Adipose tissue (tissue), 3 donors: Measurements from ENCODE around the gene ERCC6L2. TPM values are rescaled to one million over a fixed set of nuclear protein-coding genes. Genes with fewer than 3 reads are reported as not detected.

Source experiments
- H3K27ac ChIP-seq: one replicate; pipeline ENCODE4 v1.5.1; 2013; ENCODE audit warnings: low read depth, low read length
- WGBS, 3 donors: extraction: QIAGEN DNeasy Blood & Tissue Kit; methylation state at CpG; one replicate each; pipeline ENCODE4 v1.1.7; 2013; 5-methylcytosine and 5-hydroxymethylcytosine counted together
- polyA plus RNA-seq, 3 donors: library from polyadenylated mRNA; stranded (reverse); fragments of 200-250 nt; gene quantifications; one replicate each; pipeline ENCODE4 v1.2.3, GENCODE V29; 2013
- donor health status: healthy with polysubstance abuse.
- donor health status: Bipolar disorder and iron deficiency.
- donor health status: healthy.

The ERCC6L2 gene
- polyA plus RNA-seq, 3 donors, result 6.7 to 8.4 (median 8.0) TPM

DNA sequence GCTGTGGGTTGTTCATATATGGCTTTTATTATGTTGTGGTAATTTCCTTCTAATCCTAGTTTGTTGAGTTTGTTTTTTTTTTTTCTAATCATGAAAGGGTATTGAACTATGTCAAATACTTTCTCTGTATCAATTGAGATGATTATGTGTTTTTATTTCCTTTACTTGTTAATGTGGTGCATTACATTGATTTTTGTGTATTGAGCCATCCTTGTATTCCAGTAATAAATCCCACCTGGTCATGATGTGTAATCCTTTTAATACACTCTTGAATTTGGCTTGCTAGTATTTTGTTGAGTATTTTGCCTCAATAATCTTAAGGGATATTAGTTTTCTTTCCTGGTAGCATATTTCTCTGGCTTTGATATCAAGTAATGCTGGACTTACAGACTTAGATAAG is 13.1 kb upstream of the ERCC6L2 start:
- H3K27ac ChIP-seq, result no peak overlapping the region

DNA sequence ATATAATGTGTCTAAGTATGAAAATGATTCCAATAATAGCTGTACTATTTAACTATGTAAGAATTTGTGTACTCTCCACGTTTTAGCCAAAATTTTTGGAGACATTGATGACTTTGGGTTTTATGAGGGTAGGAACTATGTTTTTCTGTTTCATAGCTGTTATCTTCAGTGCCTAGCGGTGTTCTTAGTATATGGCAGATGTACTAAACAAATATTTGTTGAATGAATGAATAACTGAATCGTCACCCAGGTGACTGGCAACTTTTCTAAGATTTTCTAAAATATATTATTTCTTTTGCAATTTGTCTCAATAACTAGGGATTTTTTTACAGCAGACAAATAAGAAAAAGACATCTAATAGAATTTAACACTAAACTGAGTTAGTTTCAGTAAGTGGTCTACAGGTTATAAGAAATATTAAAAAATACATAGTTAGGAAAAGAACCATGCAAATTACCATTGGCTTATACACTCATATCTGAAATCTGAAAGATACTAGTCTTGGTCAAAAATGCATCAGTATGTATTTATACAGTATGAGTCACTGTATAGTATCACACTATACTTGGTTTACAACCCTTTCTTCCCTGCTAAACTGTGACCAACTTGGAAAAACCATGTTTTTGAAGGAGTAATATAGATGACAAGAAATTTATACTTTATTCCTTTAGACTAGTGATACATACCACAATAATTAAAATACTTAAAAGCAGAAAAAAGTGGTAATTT is 10.5 kb upstream of the ERCC6L2 start:
- no peak overlapping the region for H3K27ac ChIP-seq
- 91 to 97% (median 97%) methylated on average over 3 of the region's 3 CpGs for WGBS, 3 donors

DNA sequence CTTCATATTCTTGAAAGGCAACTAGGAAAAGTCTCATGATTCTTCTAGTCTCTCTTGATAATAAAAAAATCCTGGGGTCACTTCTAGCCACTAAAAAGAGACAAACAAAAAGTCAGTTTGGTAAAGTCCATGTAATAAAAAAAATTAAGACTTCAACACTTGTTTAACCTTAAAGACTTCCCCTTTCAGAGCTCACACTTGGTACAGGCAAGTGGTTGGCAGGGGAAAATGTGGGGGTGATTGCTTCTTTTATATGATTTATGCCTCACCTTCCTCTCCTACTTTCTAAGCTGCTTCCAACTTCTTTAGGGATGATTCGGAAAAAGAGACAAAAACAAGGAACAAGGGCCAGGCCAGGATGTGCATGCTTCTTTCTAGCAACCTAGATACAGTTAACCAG is 5.1 kb upstream of the ERCC6L2 start:
- WGBS, 3 donors, result 59 to 85% (median 80%) methylated on average over 1 of the region's 1 CpG

DNA sequence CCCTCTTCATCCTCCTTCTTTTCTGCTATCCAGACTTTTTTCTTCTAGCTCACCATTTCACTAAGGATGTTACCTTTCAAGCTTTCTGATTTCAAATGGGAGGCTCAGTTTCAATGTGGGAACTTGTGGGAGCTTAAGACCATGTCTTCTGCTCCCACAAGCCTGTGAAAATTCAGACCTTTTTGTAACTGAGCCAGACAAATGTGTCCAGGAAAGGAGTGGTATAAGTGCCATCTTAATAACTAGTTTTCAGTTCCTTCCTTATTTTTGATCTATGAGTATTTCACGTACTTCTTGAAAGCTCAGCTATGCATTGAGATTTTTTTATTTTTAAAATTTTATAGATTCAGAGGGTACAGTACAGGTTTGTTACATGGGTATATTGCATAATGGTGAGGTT is 4.6 kb upstream of the ERCC6L2 start:
- H3K27ac ChIP-seq, result no peak overlapping the region
- 62 to 94% (median 70%) methylated on average over 1 of the region's 1 CpG for WGBS, 3 donors

More for the DNA sequence above, 5.1 kb upstream of the ERCC6L2 start:
- no peak overlapping the region for H3K27ac ChIP-seq

DNA sequence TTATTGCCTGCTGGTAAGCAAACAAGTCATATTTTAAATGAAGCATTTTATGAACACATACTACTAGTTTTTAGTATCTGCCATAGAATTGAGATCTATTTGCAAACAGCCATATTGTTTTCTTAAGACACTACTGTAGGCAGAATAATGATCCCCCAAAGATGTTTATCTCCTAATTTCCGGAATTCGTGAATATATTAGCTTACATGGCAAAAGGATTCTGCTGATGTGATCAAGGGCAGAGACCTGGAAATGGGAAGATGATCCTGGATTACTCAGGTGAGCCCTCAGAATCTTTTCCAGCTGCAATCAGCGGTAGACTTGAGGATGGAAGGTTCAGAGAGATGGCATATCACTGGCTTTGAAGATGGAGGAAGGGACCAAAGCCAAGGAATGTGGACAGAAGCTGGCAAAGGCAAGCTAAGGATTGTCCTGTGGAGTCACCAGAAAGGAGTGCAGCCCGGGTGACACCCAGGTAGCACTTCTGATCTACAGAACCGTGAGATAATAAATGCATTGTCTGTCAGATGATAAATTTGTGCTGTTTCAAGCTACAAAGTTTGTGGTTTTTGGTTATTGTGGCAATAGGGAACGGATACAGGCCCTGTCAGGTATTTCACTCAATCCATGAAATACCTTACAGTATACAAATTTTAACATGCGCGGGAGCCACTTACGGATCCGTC is 1.0 kb upstream of the ERCC6L2 start:
- H3K27ac ChIP-seq, result no peak overlapping the region
- WGBS, 3 donors, result 21 to 29% (median 23%) methylated on average over 10 of the region's 10 CpGs

DNA sequence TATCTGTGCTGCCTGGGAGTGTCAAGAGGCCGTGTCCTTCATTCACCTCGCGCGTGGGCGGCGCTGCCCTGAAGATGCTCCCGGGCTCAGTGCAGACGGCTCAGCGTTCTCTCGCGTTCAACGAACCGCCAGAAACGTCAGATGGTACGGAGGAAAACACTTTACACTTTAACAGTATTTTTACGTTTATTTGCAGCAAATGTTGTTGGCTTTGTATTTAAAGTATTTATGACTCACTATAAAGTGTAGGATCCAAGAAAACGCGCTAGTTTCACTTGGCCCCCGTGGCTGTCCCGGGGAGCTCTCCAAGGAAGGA is 544 bp upstream of the ERCC6L2 start:
- peak overlapping the region; percentile 66 for H3K27ac ChIP-seq
- WGBS, 3 donors, result 0 to 1% (median 0%) methylated on average over 20 of the region's 20 CpGs

DNA sequence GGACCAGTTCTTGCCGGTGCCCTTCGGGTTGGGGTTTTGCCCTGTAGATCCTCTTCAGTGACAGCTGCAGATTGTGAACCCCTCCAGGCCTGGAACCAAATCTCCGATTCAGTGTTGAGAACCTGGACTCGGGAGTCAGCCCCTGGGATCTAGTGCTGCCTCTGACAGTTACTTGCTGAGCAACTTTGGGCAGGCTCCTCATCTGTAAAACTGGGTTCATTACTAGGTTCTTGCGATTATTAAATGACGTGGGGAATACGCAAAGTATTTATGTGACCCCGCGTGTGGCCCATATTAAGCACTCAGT is 600 bp downstream of the ERCC6L2 start:
- 0 to 1% (median 1%) methylated on average over 9 of the region's 9 CpGs for WGBS, 3 donors
- peak overlapping the region; percentile 95 for H3K27ac ChIP-seq

DNA sequence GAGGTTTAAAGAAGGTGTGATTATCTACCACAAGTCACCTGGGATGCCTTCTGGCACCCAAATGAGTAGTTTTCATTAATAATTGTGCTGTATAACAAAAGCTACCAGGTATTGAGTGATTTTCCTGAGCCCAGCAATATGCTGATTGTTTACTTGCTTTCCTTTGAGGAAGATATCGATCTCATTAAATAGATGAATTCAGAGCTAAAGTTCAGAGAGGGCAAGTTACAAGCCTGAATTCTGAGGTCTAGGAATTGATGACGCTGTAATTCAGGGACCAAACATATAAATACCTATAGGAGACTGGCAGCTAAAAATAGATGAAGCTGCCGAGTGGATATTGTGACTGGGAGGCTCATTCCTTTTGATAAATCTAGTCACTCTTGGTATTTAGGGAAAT is 1.1 kb downstream of the ERCC6L2 start:
- WGBS, 3 donors, result 19 to 37% (median 26%) methylated on average over 3 of the region's 3 CpGs
- no peak overlapping the region for H3K27ac ChIP-seq

DNA sequence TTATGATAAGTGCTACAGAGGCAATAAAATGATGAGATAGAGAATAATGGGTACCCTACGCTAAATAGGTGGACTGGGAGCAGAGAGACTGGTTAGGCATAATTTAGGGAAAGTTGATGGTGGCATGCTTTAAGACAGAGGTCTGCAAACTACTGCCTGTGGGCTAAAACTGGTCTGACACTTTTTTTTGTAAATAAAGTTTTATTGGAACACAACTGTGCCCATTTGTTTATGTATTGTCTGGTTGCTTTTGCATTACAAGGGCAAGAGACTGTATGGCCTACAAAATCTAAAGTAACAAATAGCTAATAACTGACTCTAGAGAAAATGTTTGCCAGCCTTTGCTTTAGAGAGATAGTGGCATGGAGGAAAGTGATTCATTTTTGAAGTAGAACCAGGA is 2.5 kb downstream of the ERCC6L2 start:
- 94 to 100% (median 96%) methylated on average over 1 of the region's 1 CpG for WGBS, 3 donors
- no peak overlapping the region for H3K27ac ChIP-seq

DNA sequence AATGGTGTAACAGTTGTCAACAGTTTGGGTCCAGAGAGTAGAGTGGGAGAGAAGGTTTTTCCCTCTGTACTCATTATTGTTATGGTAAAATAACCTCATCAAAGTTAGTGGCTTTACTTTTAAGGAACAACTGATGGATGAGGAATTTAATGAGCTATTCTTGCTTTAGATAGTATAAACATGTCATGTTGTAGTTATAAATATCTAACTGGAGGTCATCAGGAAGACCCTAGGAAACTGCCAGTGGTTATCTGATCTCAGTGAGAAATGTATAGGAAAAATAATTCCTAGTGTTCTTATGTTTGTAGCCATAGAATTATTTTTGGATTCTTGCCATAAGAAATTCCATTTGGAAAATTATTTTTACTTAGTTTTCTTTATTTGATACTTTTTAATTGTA is 4.1 kb downstream of the ERCC6L2 start:
- H3K27ac ChIP-seq, result no peak overlapping the region

DNA sequence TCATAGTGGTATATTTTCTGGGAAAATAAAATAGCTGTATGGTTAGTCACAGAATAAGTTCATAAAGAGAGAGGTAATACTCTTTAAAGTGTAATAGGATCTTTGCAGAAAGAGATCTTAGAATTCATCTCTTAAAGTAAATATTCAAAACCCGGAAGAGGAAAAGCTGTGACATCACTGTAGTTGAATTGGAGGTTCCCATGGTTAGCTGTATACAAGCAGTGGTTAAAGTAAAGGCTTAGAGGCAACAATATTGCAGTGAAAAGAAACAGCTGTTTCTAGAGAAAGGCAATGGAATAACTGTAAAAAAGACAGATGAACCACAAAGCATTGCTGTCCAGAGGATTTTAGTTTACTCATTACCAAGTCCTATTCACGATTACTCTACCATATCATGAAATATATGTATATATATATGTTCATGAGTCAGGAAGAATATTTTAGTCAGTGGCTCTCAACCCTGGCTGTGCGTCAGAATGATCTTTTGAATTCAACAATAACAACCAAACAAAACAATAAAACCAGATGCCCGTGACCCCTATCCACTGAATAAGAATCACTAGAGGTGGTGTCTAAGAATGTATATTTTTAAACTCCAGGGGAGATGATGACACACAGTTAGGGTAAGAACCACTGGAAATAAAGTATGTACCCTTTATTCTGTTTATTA is 4.7 kb downstream of the ERCC6L2 start:
- H3K27ac ChIP-seq, result no peak overlapping the region
- WGBS, 3 donors, result 70 to 75% (median 73%) methylated on average over 4 of the region's 4 CpGs

DNA sequence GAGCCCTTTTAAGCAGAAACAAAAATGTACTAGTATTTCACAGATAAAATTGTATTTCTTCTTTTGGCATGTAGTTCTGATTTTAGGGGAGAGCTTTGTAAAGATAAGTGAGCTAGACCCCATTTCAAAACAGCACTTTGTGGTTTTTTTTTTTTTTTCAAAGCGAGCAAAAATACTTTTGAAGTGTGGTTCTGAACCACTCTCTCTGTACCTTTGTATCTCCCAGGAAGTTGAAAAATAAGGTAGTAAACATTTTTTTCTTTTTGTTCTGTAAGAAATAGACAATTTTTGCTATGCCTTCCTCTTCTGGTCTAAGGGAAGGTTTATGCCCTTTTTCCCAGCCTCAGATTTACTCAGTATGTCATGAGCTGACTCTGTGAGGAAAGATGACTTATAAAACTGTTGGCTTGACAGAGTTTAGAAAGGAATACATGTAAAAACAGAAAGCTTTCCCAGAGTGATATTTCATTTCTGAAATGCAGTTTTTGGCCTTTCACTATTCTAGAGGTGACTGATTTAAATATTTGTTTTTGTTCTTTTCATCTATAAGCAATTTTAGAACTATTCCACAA is 12.5 kb downstream of the ERCC6L2 start:
- no peak overlapping the region for H3K27ac ChIP-seq
- 55 to 92% (median 74%) methylated on average over 1 of the region's 1 CpG for WGBS, 3 donors

DNA sequence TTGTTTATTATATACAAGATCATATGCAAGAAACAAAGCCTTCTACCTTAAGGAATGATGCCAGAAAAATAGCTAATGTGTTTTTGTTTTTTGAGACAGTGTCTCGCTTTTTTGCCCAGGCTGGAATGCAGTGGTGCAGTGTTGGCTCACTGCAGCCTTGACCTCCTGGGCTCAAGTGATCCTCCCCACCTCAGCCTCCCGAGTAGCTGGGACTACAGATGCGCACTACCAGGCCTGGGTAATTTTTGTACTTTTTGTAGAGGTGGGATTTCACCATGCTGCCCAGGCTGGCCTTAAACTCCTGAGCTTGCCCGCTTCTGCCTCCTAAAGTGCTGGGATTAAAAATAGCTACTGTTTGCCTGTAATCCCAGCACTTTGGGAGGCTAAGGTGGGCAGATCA is 15.1 kb downstream of the ERCC6L2 start:
- 95 to 96% (median 96%) methylated on average over 4 of the region's 4 CpGs for WGBS, 3 donors
- no peak overlapping the region for H3K27ac ChIP-seq

DNA sequence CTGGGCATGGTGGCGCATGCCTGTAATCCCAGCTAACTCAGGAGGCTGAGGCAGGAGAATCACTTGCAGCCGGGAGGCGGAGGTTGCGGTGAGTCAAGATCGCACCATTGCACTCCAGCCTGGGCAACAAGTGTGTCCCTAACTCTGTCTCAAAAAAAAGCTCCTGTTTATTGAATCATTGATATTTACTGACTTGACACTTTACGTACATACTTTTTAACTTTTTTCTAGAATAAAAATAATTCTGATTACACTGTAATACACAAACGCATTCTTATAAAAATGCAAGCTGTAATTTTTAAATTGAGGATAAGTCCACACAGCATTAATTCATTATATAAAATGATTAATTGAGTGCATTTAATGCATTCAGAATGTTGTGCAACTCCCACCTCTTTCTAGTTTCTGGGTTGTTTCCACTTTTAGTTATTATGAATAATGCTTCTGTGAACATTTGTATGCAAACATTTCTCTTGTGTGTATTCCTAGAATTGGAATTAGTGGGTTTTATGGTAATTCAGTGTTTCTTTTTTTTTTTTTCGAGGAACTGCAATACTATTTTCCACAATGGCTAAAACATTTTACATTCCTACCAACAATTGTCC is 15.7 kb downstream of the ERCC6L2 start:
- 97 to 99% (median 98%) methylated on average over 8 of the region's 8 CpGs for WGBS, 3 donors
- no peak overlapping the region for H3K27ac ChIP-seq

DNA sequence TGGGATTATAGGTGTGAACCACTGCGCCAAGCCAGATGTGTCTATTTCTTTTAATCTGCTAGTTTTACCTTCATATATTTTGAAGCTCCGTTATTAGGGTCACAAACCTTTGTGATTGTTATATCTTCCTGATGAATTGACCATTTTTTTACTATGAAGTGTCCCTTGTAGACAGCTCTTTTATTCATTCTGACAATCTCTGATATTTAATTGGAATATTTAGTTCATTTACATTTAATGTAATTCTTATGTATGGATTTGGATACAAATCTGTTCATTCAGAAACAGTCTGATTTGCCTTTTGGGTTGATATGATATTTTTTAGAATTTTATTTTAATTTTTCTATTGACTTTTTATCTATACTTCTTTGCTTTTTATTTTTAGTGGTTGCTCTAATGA is 17.2 kb downstream of the ERCC6L2 start:
- no peak overlapping the region for H3K27ac ChIP-seq
- 97 to 100% (median 99%) methylated on average over 2 of the region's 2 CpGs for WGBS, 3 donors

DNA sequence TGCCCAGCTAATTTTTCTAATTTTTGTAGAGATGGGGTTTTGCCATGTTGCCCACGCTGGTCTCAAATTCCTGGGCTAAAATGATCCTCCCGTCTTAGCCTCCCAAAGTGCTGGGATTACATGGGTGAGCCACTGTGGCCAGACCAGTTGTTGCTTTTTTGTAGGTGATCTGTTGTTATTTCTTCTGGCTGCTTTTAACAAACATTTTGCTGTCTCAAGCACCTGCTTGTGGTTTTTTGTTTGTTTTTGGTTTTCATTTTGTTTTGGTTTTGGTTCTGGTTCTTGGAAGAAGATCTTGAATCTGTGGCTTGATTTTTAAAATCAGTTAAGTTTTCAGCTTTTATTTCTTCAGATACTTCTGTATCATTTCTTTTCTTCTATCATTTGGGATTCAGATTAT is 21.1 kb downstream of the ERCC6L2 start:
- WGBS, 3 donors, result 96 to 98% (median 96%) methylated on average over 2 of the region's 2 CpGs
- no peak overlapping the region for H3K27ac ChIP-seq

DNA sequence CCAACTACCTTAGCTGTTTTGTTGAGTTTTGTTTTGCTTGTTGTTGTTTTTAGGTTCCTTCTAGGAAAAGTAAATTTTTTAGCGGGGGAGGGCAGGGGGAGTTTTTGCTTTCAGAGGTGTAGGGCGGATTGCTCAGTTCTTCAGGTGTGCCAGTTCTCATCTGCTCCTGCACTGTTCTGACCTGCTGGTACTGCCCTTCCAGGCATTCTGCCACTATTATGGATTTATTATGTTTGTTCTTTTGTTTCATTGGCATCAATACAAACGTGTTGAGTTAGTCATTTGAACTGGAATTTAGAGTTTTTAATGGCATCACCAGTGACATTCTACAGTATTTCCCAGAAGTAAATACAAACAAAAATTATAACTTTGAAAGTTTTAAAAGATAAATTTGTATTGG is 26.0 kb downstream of the ERCC6L2 start:
- 20 to 85% (median 72%) methylated on average over 3 of the region's 3 CpGs for whole genome bisulfite sequencing, 3 donors
- no peak overlapping the region for H3K27ac ChIP-seq

DNA sequence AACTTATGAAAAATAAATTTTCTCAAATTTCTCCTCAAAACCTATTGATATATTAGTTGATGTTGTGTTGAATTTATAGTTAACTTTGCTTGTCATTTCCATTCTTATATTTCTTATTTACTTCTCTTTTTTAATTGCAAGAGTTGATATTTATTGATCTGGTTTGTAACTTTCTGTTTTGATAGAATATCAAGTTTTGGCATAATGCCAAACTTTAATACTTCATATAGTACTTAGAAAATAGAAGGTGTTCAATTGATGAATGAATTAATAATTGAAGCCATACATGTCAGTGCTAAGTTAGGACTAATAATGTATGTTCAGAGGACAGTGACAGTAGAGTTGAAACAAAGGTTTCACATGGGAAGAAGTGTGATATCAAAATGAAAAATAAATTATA is 27.9 kb downstream of the ERCC6L2 start:
- no peak overlapping the region for H3K27ac ChIP-seq

DNA sequence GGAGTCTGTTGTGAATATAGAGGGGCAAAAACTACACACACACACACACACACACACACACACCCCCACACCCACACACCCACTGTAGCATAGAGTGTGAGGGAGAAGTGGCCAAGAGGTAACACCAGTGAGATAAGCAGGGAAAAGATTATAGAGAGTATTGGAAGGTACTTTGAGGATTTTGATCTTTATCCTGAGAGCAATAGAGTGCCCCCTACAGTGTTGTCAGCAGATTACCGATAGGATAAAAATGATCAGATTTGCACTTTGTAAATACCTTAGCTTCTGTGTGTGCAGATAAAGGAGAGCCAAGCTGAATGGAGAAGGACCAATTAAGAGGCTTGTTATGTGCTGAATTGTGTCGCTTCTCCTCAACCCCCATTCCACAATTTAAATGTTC is 32.3 kb downstream of the ERCC6L2 start:
- WGBS, 3 donors, result 80 to 96% (median 88%) methylated on average over 2 of the region's 2 CpGs

More for the DNA sequence above, 32.3 kb downstream of the ERCC6L2 start:
- H3K27ac ChIP-seq, result no peak overlapping the region
